NOMO-1 treated with dmso at 0.1 percent for 144 hours (cell line): ENCODE results near the gene LRRC4C.

Experiments used
- DNase-seq: peaks from one replicate; lab custom pipeline; 2025; ENCODE audit not compliant: unreplicated experiment; lab: John Stamatoyannopoulos, UW

Gene LRRC4C

GRCh38 chr11:40130427-40130826, 1329.0 kb downstream of the LRRC4C start:
- DNase-seq, result no peak

GRCh38 chr11:40129266-40129665, 1330.2 kb downstream of the LRRC4C start:
- DNase-seq, result no peak

- no peak for DNase-seq
These were observed 1334.4 kb downstream of the LRRC4C start for GRCh38 chr11:40125054-40125453.

- no peak for DNase-seq
These were observed 1339.8 kb downstream of the LRRC4C start for GRCh38 chr11:40119661-40120060.

- no peak for DNase-seq
These were observed 1340.7 kb downstream of the LRRC4C start for GRCh38 chr11:40118780-40119179.

- DNase-seq, result no peak
These were observed 1341.4 kb downstream of the LRRC4C start for GRCh38 chr11:40118026-40118425.

GRCh38 chr11:40104941-40105550, 1354.4 kb downstream of the LRRC4C start:
- no peak for DNase-seq

GRCh38 chr11:40100781-40101180, 1358.7 kb downstream of the LRRC4C start:
- no peak for DNase-seq

GRCh38 chr11:40100162-40100553, 1359.3 kb downstream of the LRRC4C start:
- DNase-seq, result no peak

- peak; percentile 21 for DNase-seq
These were observed 1359.9 kb downstream of the LRRC4C start for GRCh38 chr11:40099426-40100161.

GRCh38 chr11:40095446-40095845, 1364.0 kb downstream of the LRRC4C start:
- DNase-seq, result no peak

GRCh38 chr11:40094954-40095353, 1364.5 kb downstream of the LRRC4C start:
- DNase-seq, result no peak

- no peak for DNase-seq
These were observed 1379.0 kb downstream of the LRRC4C start for GRCh38 chr11:40080434-40080833.
